Measurements from ENCODE around the gene AMPH. TPM values are rescaled to one million over a fixed set of nuclear protein-coding genes. Genes with fewer than 3 reads are reported as not detected.
"Not testable (repeated sequence)": the region's sequence is repeated elsewhere in the genome, so short reads cannot be mapped to it uniquely, and the experiment has no call there.

The AMPH gene
- polyA plus RNA-seq, 12 donors, result 6.4 to 12.6 (median 9.5) TPM; not detected in 1

GRCh38 chr7:38351601-38352000 is 279.6 kb downstream of the AMPH start:
- no peak for DNase-seq

- not testable (repeated sequence) for DNase-seq
These were observed 280.4 kb downstream of the AMPH start for GRCh38 chr7:38350777-38351176.

DNA sequence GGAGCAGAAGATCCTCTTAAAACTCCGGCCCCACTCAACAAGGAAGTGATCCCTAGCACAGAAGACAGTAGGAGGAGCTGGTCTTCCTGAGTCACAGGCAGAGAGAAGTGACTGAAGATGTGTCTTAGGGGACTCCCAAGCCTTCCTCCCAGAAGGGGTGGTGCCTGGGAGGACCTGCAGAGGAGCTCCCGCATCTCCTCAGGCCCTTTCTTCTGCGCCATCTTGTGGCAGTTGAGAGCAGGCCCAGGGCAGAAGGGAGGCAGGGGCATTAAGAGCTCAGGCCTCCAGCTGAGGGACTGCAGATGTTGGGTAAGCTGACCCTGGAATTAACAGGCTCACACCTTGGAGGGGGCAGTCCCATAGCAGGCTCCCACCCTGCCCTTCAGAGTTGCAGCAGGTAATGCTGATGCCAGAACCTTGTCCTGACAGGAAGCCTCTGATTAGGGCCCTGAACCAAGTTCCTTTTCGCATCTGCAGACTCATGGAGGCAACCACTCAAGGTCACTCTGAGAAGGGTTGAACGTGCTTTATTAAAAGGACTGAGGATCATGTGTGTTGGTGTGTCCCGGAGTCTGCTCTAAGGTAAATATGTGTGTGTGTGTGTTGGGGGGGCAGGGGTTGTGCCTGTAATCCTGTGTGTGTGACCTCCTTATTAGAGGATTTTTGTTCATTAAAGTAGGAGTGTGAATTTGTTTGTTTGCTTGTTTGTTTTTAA is 281.1 kb downstream of the AMPH start:
- not testable (repeated sequence) for DNase-seq

DNA sequence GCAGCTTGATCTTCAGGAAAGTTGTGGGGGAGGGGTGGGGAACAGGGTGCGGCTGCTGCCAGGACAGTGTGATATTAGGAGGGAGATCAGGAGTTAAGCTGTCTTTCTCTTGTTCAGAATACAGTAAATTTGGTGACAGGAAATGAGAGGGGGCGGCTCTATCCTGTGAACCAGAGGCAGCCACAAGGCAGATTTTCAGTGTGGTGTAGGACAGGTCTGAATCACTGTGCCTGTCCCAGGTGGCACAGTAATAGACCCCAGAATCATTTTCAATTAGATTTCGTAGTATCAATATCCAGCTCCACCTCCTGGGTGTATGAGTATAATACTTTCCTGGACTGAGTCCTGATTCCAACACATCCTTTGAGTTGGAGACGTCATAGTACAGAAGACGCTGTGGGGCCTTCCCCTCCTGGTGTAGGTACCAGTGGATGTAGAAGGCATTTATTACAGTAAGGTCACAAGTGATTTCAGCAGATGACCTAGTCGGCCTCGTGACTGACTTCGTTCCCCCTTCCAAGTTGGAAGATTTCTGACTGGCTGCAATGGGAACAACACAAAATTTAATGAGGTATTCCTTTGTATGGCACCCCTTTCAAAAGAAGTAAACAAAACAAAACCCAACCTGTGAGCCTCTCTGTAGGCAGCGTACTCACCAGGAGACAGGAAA is 281.9 kb downstream of the AMPH start:
- not testable (repeated sequence) for DNase-seq

- DNase-seq, result not testable (repeated sequence)
These were observed 285.6 kb downstream of the AMPH start for GRCh38 chr7:38345299-38346172.

DNA sequence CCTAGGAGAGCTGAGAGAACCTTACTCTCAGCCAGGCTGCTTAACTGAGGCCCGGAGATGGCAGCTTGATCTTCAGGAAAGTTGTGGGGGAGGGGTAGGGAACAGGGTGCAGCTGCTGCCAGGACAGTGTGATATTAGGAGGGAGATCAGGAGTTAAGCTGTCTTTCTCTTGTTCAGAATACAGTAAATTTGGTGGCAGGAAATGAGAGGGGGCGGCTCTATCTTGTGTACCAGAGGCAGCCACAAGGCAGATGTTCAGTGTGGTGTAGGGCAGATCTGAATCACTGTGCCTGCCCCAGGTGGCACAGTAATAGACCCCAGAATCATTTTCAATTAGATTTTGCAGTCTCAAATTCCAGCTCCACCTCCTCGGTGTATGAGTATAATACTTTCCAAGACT is 286.4 kb downstream of the AMPH start:
- DNase-seq, result not testable (repeated sequence)

DNA sequence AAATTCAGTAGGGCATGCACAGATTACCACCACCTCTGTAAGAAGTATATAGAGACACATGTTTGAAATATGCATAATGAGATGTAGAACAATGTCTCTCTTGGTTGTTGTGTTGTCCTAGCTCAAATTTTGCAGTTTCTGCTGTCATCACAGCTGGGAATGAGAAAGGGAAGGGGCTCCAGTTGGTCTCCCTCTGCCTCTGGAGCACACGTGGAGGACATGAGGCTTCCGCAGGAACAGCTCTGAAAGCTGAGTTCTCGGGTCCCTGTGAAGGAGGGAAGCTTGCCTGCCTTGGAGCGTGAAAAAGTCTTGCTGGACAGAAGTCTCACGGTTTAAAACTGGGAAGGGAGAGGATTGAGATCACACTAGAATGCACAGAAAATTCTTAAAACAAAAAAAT is 289.0 kb downstream of the AMPH start:
- DNase-seq, result not testable (repeated sequence)

- DNase-seq, result not testable (repeated sequence)
These were observed 289.9 kb downstream of the AMPH start for GRCh38 chr7:38341172-38341705.

GRCh38 chr7:38339953-38340819 is 291.0 kb downstream of the AMPH start:
- DNase-seq, result no peak

GRCh38 chr7:38336148-38336515 is 295.0 kb downstream of the AMPH start:
- not testable (repeated sequence) for DNase-seq

GRCh38 chr7:38335492-38336147 is 295.6 kb downstream of the AMPH start:
- DNase-seq, result peak; percentile 53

DNA sequence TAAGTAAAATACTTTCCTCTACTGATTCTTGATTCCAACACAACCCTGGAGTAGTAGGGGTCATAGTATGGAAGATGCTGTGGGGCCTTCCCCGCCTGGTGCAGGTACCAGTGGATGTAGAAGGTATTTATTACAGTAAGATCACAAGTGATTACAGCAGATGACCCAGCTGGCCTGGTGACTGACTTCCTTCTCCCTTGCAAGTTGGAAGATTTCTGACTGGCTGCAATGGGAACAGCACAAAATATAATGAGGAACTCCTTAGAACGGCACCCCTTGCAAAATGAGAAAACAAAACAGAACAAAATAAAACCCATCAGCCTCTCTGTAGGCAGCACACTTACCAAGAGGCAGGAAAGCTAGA is 296.1 kb downstream of the AMPH start:
- no peak for DNase-seq

DNA sequence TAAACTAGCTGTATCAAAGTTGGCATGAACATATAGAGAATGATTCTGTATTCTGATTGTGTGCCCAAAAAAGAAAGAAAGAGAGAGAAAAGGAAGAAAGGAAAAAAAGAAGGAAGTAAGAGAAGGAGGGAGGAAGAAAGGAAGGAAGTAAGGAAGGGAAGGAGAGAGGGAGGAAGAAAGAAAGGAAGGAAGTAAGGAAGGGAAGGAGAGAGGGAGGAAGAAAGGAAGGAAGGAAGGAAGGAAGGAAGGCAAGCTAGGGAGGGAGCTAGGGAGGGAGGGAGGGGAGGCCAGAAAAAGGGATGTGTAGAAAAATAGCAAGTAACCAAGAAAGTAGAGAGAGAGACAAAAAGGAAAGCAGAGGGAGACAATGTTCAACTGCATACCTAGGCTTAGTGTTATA is 297.0 kb downstream of the AMPH start:
- DNase-seq, result no peak
